MM.1S (cell line): ENCODE results near the gene MARK3.

ENCODE experiments used
- DNase-seq: peaks from one replicate; pipeline ENCODE4 v3.0.0-alpha.2; 2015
- H2AFZ ChIP-seq: fragments of 300-600 bp; sonication (generic); 2 replicates; pipeline ENCODE4 v1.6.0; 2016; ENCODE audit warnings: antibody characterized with exemption, low read length
- H3F3A ChIP-seq: fragments of 300-600 bp; sonication (generic); 2 replicates; pipeline ENCODE4 v1.6.1; 2016; ENCODE audit warnings: mild to moderate bottlenecking, antibody characterized with exemption, low read length, moderate library complexity, mixed read lengths; ENCODE audit not compliant: insufficient read depth
- H3K27ac ChIP-seq: fragments of 300-600 bp; sonication (generic); 2 replicates; pipeline ENCODE4 v1.5.1; 2016; ENCODE audit warnings: mild to moderate bottlenecking, low read length
- H3K27me3 ChIP-seq: fragments of 300-600 bp; sonication (generic); replicated peaks from 2 replicates; pipeline ENCODE4 v1.6.0; 2016; ENCODE audit warnings: low read length; ENCODE audit not compliant: insufficient read depth
- H3K36me3 ChIP-seq: fragments of 300-600 bp; sonication (generic); replicated peaks from 2 replicates; pipeline ENCODE4 v1.6.1; 2016; ENCODE audit warnings: mild to moderate bottlenecking, low read length, mixed read lengths; ENCODE audit not compliant: insufficient read depth
- H3K4me1 ChIP-seq: fragments of 300-600 bp; sonication (generic); 2 replicates; pipeline ENCODE4 v1.6.1; 2016; ENCODE audit warnings: low read length, mixed read lengths
- H3K4me2 ChIP-seq: fragments of 300-600 bp; sonication (generic); 2 replicates; pipeline ENCODE4 v1.6.0; 2016; ENCODE audit warnings: low read depth, low read length
- H3K4me3 ChIP-seq: fragments of 300-600 bp; sonication (generic); 2 replicates; pipeline ENCODE4 v1.5.1; 2016; ENCODE audit warnings: low read length, mixed read lengths
- H3K79me2 ChIP-seq: fragments of 300-600 bp; sonication (generic); 2 replicates; pipeline ENCODE4 v1.6.1; 2016; ENCODE audit warnings: mixed run types, low read length, mixed read lengths
- H3K9ac ChIP-seq: fragments of 300-600 bp; sonication (generic); 2 replicates; pipeline ENCODE4 v1.6.1; 2016; ENCODE audit warnings: low read length, mixed read lengths
- H3K9me2 ChIP-seq: fragments of 300-600 bp; sonication (generic); replicated peaks from 2 replicates; pipeline ENCODE4 v1.6.1; 2016; ENCODE audit warnings: mild to moderate bottlenecking, low read length, mixed read lengths; ENCODE audit not compliant: insufficient read depth
- H3K9me3 ChIP-seq: fragments of 300-600 bp; sonication (generic); replicated peaks from 2 replicates; pipeline ENCODE4 v1.6.1; 2016; ENCODE audit warnings: mild to moderate bottlenecking, low read length, mixed read lengths; ENCODE audit not compliant: insufficient read depth
- H4K20me1 ChIP-seq: fragments of 300-600 bp; sonication (generic); 2 replicates; pipeline ENCODE4 v1.6.1; 2016; ENCODE audit warnings: mild to moderate bottlenecking, low read length, moderate library complexity, mixed read lengths; ENCODE audit not compliant: insufficient read depth
- EZH2 ChIP-seq: fragments of 300-600 bp; sonication (generic); optimal IDR thresholded peaks from 2 replicates; pipeline ENCODE3; 2017; ENCODE audit warnings: low read depth, mild to moderate bottlenecking, antibody characterized with exemption, low read length, mixed read lengths
- EZH2phosphoT487 ChIP-seq: fragments of 300-600 bp; sonication (generic); IDR thresholded peaks from 2 replicates; pipeline ENCODE4 v1.6.1; 2018; ENCODE audit warnings: antibody characterized with exemption, low read length
- TF ChIP-seq, protein P1 (sequence below): fragments of 300-600 bp; sonication (generic); IDR thresholded peaks from 2 replicates; pipeline ENCODE4 v1.5.1; 2016; ENCODE audit warnings: antibody characterized with exemption, low read length, mixed read lengths

The MARK3 gene

GRCh38 chr14:103361867-103362266 is 23.3 kb upstream of the MARK3 start:
- H3K4me2 ChIP-seq = no peak overlapping the region
- no peaks in the 10 kb centered on the region for H4K20me1 ChIP-seq
- no peak overlapping the region for H2AFZ ChIP-seq
- H3K27ac ChIP-seq = no peak overlapping the region
- DNase-seq = no peak
- H3K27me3 ChIP-seq = no peaks in the 10 kb centered on the region
- H3K36me3 ChIP-seq = no peaks in the 10 kb centered on the region
- TF ChIP-seq EZH2phosphoT487 (no peak), EZH2 (no peak)
- TF ChIP-seq, protein P1, sequence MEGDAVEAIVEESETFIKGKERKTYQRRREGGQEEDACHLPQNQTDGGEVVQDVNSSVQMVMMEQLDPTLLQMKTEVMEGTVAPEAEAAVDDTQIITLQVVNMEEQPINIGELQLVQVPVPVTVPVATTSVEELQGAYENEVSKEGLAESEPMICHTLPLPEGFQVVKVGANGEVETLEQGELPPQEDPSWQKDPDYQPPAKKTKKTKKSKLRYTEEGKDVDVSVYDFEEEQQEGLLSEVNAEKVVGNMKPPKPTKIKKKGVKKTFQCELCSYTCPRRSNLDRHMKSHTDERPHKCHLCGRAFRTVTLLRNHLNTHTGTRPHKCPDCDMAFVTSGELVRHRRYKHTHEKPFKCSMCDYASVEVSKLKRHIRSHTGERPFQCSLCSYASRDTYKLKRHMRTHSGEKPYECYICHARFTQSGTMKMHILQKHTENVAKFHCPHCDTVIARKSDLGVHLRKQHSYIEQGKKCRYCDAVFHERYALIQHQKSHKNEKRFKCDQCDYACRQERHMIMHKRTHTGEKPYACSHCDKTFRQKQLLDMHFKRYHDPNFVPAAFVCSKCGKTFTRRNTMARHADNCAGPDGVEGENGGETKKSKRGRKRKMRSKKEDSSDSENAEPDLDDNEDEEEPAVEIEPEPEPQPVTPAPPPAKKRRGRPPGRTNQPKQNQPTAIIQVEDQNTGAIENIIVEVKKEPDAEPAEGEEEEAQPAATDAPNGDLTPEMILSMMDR = no peak
- H3K9me2 ChIP-seq = no peaks in the 10 kb centered on the region
- no peaks in the 10 kb centered on the region for H3K9me3 ChIP-seq
- no peaks in the 10 kb centered on the region for H3K4me1 ChIP-seq
- H3K4me3 ChIP-seq = no peak overlapping the region
- no peaks in the 10 kb centered on the region for H3F3A ChIP-seq
- no peak overlapping the region for H3K9ac ChIP-seq
- no peaks in the 10 kb centered on the region for H3K79me2 ChIP-seq

DNA sequence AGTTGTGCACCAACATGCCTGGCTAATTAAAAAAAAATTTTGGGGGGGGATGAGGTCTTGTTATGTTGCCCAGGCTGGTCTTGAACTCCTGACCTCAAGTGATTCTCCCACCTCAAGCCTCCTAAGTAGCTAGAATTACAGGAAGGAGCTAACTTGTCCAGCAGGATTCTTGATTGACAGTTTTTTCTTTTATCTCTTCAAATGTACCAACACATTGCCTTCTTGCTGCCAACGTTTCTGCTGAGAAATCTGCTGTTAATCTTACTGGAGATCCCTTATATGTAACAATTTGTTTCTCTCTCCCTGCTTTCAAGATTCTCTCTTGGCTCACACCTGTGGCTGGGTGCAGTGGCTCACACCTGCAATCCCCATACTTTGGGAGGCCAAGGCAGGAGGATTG is 22.4 kb upstream of the MARK3 start:
- Histone ChIP-seq H3K79me2 (no peaks in the 10 kb centered on the region), H3K36me3 (no peaks in the 10 kb centered on the region), H3F3A (no peaks in the 10 kb centered on the region), H3K27ac (no peak overlapping the region), H2AFZ (no peak overlapping the region), H4K20me1 (no peaks in the 10 kb centered on the region), H3K27me3 (no peaks in the 10 kb centered on the region), H3K9me2 (no peaks in the 10 kb centered on the region), H3K9me3 (no peaks in the 10 kb centered on the region), H3K4me2 (no peak overlapping the region), H3K4me1 (no peaks in the 10 kb centered on the region), H3K9ac (no peak overlapping the region), H3K4me3 (no peak overlapping the region)
- no peak for DNase-seq
- TF ChIP-seq EZH2 = no peak
- TF ChIP-seq EZH2phosphoT487 = no peak
- TF ChIP-seq, protein P1 = no peak

DNA sequence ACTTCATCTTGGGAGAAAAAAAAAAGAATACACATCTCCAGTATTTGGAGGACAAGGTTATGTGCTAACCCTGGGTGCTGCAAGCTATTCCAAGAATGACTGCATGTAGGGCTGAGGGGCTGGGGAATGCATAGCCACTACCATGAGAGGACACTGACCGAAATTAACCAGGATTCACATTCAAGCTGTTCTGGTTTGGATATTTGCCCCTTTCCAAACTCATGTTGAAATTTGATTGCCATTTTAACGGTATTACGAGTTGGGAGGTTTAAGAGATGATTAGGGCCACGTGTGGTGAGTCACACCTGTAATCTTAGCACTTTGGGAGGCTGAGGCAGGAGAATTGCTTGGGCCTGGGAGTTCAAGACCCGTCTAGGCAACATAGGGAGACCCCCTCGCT is 18.5 kb upstream of the MARK3 start:
- Histone ChIP-seq H3K9me3 (no peaks in the 10 kb centered on the region), H3K36me3 (no peaks in the 10 kb centered on the region), H3K79me2 (no peaks in the 10 kb centered on the region), H3K4me3 (no peak overlapping the region), H3K9ac (no peak overlapping the region), H3K27me3 (no peaks in the 10 kb centered on the region), H2AFZ (no peak overlapping the region), H3K4me2 (no peak overlapping the region), H3K4me1 (no peaks in the 10 kb centered on the region), H3K27ac (no peak overlapping the region), H3F3A (no peaks in the 10 kb centered on the region), H4K20me1 (no peaks in the 10 kb centered on the region), H3K9me2 (no peaks in the 10 kb centered on the region)
- no peak for DNase-seq
- TF ChIP-seq, protein P1 = no peak
- TF ChIP-seq EZH2 = no peak
- no peak for TF ChIP-seq EZH2phosphoT487
